ENCODE data around the gene REG3A.
A peak's percentile ranks its signal among the peaks of the same experiment; 100 is the strongest.

REG3A gene

GRCh38 chr2:79178076-79178674 is 18.6 kb upstream of the REG3A start:
- H3K27ac ChIP-seq, result no peak overlapping the region
- no peak for TF ChIP-seq CTCF (conservative IDR thresholded peaks at IDR 0.05)

- TF ChIP-seq CTCF (conservative IDR thresholded peaks at IDR 0.05), result no peak
- H3K27ac ChIP-seq, result peak overlapping the region; percentile 70
Measured at GRCh38 chr2:79171348-79171958, 11.9 kb upstream of the REG3A start.

GRCh38 chr2:79162801-79163200 is 3.2 kb upstream of the REG3A start:
- no peak overlapping the region for H3K27ac ChIP-seq
- TF ChIP-seq CTCF (conservative IDR thresholded peaks at IDR 0.05), result no peak

- H3K27ac ChIP-seq, result 0 out of 2 replicates have a peak overlapping the region, but pooled peaks have one; percentile 10
- TF ChIP-seq CTCF (conservative IDR thresholded peaks at IDR 0.05), result no peak
Measured at GRCh38 chr2:79162132-79162531, 2.6 kb upstream of the REG3A start.

- no peak overlapping the region for H3K27ac ChIP-seq
- no peak for TF ChIP-seq CTCF (conservative IDR thresholded peaks at IDR 0.05)
Measured at GRCh38 chr2:79159030-79159429, 523 bp downstream of the REG3A start.

GRCh38 chr2:79155826-79156476 is 3.6 kb downstream of the REG3A start:
- no peak overlapping the region for H3K27ac ChIP-seq
- no peak for TF ChIP-seq CTCF (conservative IDR thresholded peaks at IDR 0.05)

GRCh38 chr2:79139423-79139822 is 20.1 kb downstream of the REG3A start:
- TF ChIP-seq CTCF (conservative IDR thresholded peaks at IDR 0.05), result no peak
- H3K27ac ChIP-seq, result no peak overlapping the region

Measured in VCaP (cell line).